ENCODE results near the gene NLRP5.

NLRP5 gene

GRCh38 chr19:56083668-56084067, 97.1 kb downstream of the NLRP5 start:
- no peak overlapping the region for H3K27ac ChIP-seq (replicated peaks)
- no peak for TF ChIP-seq CTCF (IDR thresholded peaks at IDR 0.05; ENCODE audit: insufficient read depth, low read length)
- TF ChIP-seq REST (IDR thresholded peaks at IDR 0.05; ENCODE audit: insufficient replicate concordance, low read depth): peak; percentile 84

GRCh38 chr19:56084835-56085536, 98.4 kb downstream of the NLRP5 start:
- no peak overlapping the region for H3K4me3 ChIP-seq (replicated peaks; ENCODE audit: insufficient read depth, low read length)
- H3K27me3 ChIP-seq (ENCODE audit: insufficient read depth, poor library complexity, severe bottlenecking): no peaks in the 10 kb centered on the region
- no peak overlapping the region for H3K27ac ChIP-seq (replicated peaks)
- DNase-seq (ENCODE audit: low read depth in 1 of 2, low spot score in 1 of 2): no peak
- no peak for TF ChIP-seq POLR2AphosphoS5 (IDR thresholded peaks at IDR 0.05; ENCODE audit: low read depth)
- TF ChIP-seq SPI1 (IDR thresholded peaks at IDR 0.05; ENCODE audit: borderline replicate concordance, low read depth): no peak
- TF ChIP-seq GABPA (IDR thresholded peaks at IDR 0.05; ENCODE audit: low read depth): no peak
- TF ChIP-seq CTCF (IDR thresholded peaks at IDR 0.05; ENCODE audit: insufficient read depth, low read length): no peak
- no peak for TF ChIP-seq REST (IDR thresholded peaks at IDR 0.05; ENCODE audit: insufficient replicate concordance, low read depth)

More at GRCh38 chr19:56083668-56084067, 97.1 kb downstream of the NLRP5 start:
- Histone ChIP-seq H3K4me3 (replicated peaks; ENCODE audit: insufficient read depth, low read length) (no peak overlapping the region), H3K27me3 (ENCODE audit: insufficient read depth, poor library complexity, severe bottlenecking) (no peaks in the 10 kb centered on the region)
- no peak for DNase-seq (ENCODE audit: low read depth in 1 of 2, low spot score in 1 of 2)

- Histone ChIP-seq H3K27me3 (ENCODE audit: insufficient read depth, poor library complexity, severe bottlenecking) (no peaks in the 10 kb centered on the region), H3K4me3 (replicated peaks; ENCODE audit: insufficient read depth, low read length) (no peak overlapping the region), H3K27ac (replicated peaks) (no peak overlapping the region)
- TF ChIP-seq CTCF (IDR thresholded peaks at IDR 0.05; ENCODE audit: insufficient read depth, low read length) (no peak), GABPA (IDR thresholded peaks at IDR 0.05; ENCODE audit: low read depth) (no peak), REST (IDR thresholded peaks at IDR 0.05; ENCODE audit: insufficient replicate concordance, low read depth) (no peak), POLR2AphosphoS5 (IDR thresholded peaks at IDR 0.05; ENCODE audit: low read depth) (no peak), SPI1 (IDR thresholded peaks at IDR 0.05; ENCODE audit: borderline replicate concordance, low read depth) (no peak)
- DNase-seq (ENCODE audit: low read depth in 1 of 2, low spot score in 1 of 2): no peak
These were observed 99.1 kb downstream of the NLRP5 start for GRCh38 chr19:56085571-56086275.
